Esophagus (tissue), 2 donors: ENCODE results near the gene ATG4D. TPM values are rescaled to one million over a fixed set of nuclear protein-coding genes. Genes with fewer than 3 reads are reported as not detected.
A peak's percentile ranks its signal among the peaks of the same experiment; 100 is the strongest.

ENCODE experiments used
- H3K27ac ChIP-seq, 2 donors: one replicate each; pipeline ENCODE4 v1.5.1; 2013; ENCODE audit warnings: low read depth in 2 of 2, mild to moderate bottlenecking in 2 of 2, inconsistent platforms in 1 of 2, low read length in 1 of 2, moderate library complexity in 1 of 2
- H3K27me3 ChIP-seq, 2 donors: one replicate each; pipeline ENCODE4 v1.6.1; 2013; ENCODE audit warnings: low read length in 2 of 2, control low read depth in 1 of 2, mild to moderate bottlenecking in 1 of 2; ENCODE audit not compliant: insufficient read depth in 2 of 2, control insufficient read depth in 1 of 2
- H3K36me3 ChIP-seq, 2 donors: one replicate each; pipeline ENCODE4 v1.6.1; 2013; ENCODE audit warnings: low read length in 1 of 2; ENCODE audit not compliant: control insufficient read depth in 2 of 2, insufficient read depth in 2 of 2
- H3K4me1 ChIP-seq, 2 donors: one replicate each; pipeline ENCODE4 v1.6.1; 2013; ENCODE audit warnings: low read length in 1 of 2; ENCODE audit not compliant: control insufficient read depth in 2 of 2, insufficient read depth in 2 of 2
- H3K4me3 ChIP-seq, 2 donors: one replicate each; pipeline ENCODE4 v1.5.1; 2013; ENCODE audit warnings: low read length in 2 of 2, mild to moderate bottlenecking in 2 of 2, low read depth in 1 of 2, moderate library complexity in 1 of 2
- H3K9me3 ChIP-seq, 2 donors: one replicate each; pipeline ENCODE4 v1.6.1; 2013; ENCODE audit warnings: mild to moderate bottlenecking in 2 of 2, low read depth in 1 of 2, low read length in 1 of 2, moderate library complexity in 1 of 2; ENCODE audit not compliant: control insufficient read depth in 2 of 2, insufficient read depth in 1 of 2
- WGBS, 2 donors: extraction: QIAGEN DNeasy Blood & Tissue Kit; methylation state at CpG; one replicate each; pipeline ENCODE4 v1.1.7; 2013; 5-methylcytosine and 5-hydroxymethylcytosine counted together
- polyA plus RNA-seq, 2 donors: library from polyadenylated mRNA; stranded (reverse); fragments of 200-250 nt; gene quantifications; one replicate each; pipeline ENCODE4 v1.2.3, GENCODE V29; 2013
- donor health status: healthy with polysubstance abuse.
- donor health status: Bipolar disorder and iron deficiency.

ATG4D gene
- polyA plus RNA-seq, 2 donors = 43.9 to 53.6 TPM

- 87 to 88% methylated on average over 16 of the region's 16 CpGs for WGBS, 2 donors
- peaks cover 4 to 5% of the 10 kb centered on the region in 2 donors for H3K4me1 ChIP-seq
These were observed 35.7 kb upstream of the ATG4D start for GRCh38 chr19:10508036-10508435.

DNA sequence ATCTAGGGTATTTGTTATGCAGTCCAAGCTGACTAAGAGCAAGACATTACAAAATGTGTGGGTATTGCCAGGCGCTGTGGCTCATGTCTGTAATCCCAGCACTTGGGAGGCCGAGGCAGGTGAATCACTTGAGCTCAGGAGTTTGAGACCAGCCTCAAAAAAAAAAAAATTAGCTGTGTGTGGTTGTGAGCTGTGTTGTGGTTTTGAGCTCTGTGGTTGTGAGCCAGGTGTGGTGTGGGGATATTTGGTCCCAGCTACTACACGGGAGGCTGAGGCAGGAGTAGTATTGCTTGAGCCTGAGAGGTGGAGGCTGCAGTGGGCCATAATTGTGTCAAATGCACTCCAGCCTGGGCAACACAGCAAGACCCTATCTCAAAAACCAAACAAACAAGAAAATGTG is 35.0 kb upstream of the ATG4D start:
- H3K9me3 ChIP-seq = no peaks in the 10 kb centered on the region
- peak overlapping the region in 1 of 2 donors; percentile 7 for H3K27ac ChIP-seq
- no peak overlapping the region for H3K4me3 ChIP-seq
- peaks cover 0 to under 1% of the 10 kb centered on the region in 2 donors for H3K36me3 ChIP-seq
- peaks cover 4 to 5% of the 10 kb centered on the region in 2 donors for H3K4me1 ChIP-seq
- WGBS, 2 donors = 57 to 68% methylated on average over 3 of the region's 3 CpGs
- H3K27me3 ChIP-seq = no peaks in the 10 kb centered on the region

More at GRCh38 chr19:10508036-10508435, 35.7 kb upstream of the ATG4D start:
- Histone ChIP-seq H3K27ac (no peak overlapping the region), H3K36me3 (no peaks in the 10 kb centered on the region), H3K27me3 (no peaks in the 10 kb centered on the region), H3K9me3 (no peaks in the 10 kb centered on the region), H3K4me3 (no peak overlapping the region)

DNA sequence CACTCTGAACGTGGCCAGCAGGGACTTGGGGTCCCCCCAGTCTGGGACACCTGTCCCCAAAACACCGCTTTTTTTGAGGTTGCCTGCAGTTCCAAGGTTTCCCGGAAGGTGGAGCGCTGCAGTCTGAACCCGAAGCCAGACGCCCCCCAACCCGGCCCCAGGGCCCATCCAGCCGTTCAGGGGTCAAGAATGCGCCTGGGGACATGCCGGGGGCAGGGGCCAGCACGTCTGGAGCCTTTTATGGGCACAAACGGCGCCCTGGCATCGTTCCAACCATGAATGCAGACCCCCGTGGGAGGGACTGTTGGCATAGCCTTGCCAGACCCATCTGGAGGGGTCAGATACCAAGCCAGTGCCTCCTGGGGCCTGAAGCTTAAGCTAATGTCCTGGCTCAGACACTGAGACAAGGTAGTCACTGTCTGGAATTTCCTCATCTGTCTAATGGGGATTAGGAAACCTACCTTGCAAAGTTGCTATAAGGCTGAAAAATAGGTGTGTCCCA is 33.4 kb upstream of the ATG4D start:
- H3K36me3 ChIP-seq = peaks cover 0 to 9% of the 10 kb centered on the region in 2 donors
- peaks cover 0 to 4% of the 10 kb centered on the region in 2 donors for H3K9me3 ChIP-seq
- H3K27ac ChIP-seq = peak overlapping the region; percentile 82 to 84
- peaks cover 4 to 18% of the 10 kb centered on the region in 2 donors for H3K4me1 ChIP-seq
- peaks cover 0 to 5% of the 10 kb centered on the region in 2 donors for H3K27me3 ChIP-seq
- 7 to 13% methylated on average over 15 of the region's 15 CpGs for WGBS, 2 donors
- H3K4me3 ChIP-seq = no peak overlapping the region

DNA sequence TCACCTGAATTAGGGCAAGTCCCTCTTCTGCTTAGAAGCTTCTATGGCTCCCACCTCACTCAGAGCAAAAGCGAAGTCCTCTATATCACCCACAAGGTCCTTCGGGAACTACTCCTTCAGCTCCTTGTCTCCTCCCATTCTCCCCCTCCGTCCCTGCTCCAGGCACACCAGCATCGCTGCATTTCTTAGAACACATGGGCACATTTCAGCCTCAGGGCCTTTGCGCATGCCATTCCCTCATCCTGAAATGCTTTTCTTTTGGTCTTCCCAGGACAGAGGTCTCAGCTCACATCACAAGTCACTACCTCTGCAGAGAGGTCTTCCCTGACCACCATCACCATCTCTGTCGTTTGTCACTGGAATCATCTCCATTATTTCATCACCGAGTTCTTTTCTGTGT is 30.5 kb upstream of the ATG4D start:
- H3K4me1 ChIP-seq = peaks cover 4 to 23% of the 10 kb centered on the region in 2 donors
- whole genome bisulfite sequencing, 2 donors = 80 to 81% methylated on average over 7 of the region's 7 CpGs
- H3K27me3 ChIP-seq = peaks cover 0 to 5% of the 10 kb centered on the region in 2 donors

GRCh38 chr19:10514211-10515145 is 29.2 kb upstream of the ATG4D start:
- peaks cover 0 to 9% of the 10 kb centered on the region in 2 donors for H3K36me3 ChIP-seq
- peaks cover 0 to 5% of the 10 kb centered on the region in 2 donors for H3K27me3 ChIP-seq
- H3K4me3 ChIP-seq = peak overlapping the region; percentile 5 to 16
- H3K27ac ChIP-seq = no peak overlapping the region
- H3K9me3 ChIP-seq = peaks cover 0 to 4% of the 10 kb centered on the region in 2 donors
- H3K4me1 ChIP-seq = peaks cover 8 to 32% of the 10 kb centered on the region in 2 donors
- 26 to 35% methylated on average over 107 of the region's 107 CpGs for WGBS, 2 donors

More for the DNA sequence above, 30.5 kb upstream of the ATG4D start:
- peaks cover 0 to 9% of the 10 kb centered on the region in 2 donors for H3K36me3 ChIP-seq
- H3K4me3 ChIP-seq = no peak overlapping the region
- peaks cover 0 to 4% of the 10 kb centered on the region in 2 donors for H3K9me3 ChIP-seq
- no peak overlapping the region for H3K27ac ChIP-seq

DNA sequence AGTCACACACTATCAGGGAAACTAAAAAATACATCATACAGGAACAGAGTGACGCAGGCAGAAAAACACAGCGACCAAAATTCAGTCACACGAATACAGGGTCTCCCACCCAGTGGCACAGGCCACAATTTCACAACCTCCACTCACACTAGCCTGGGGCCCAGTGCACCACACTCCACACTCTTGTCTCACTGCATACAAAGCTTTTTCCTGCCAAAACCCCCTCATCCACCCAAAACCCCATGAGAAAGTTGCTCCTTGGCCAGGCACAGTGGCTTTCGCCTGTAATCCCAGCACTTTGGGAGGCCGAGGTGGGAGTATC is 27.7 kb upstream of the ATG4D start:
- Histone ChIP-seq H3K4me3 (peak overlapping the region; percentile 21 to 55), H3K36me3 (peaks cover 0 to 9% of the 10 kb centered on the region in 2 donors), H3K27ac (peak overlapping the region in 1 of 2 donors; percentile 56), H3K4me1 (peaks cover 4 to 27% of the 10 kb centered on the region in 2 donors), H3K9me3 (peaks cover 0 to 4% of the 10 kb centered on the region in 2 donors), H3K27me3 (peaks cover 0 to 5% of the 10 kb centered on the region in 2 donors)
- 59 to 78% methylated on average over 5 of the region's 5 CpGs for WGBS, 2 donors

DNA sequence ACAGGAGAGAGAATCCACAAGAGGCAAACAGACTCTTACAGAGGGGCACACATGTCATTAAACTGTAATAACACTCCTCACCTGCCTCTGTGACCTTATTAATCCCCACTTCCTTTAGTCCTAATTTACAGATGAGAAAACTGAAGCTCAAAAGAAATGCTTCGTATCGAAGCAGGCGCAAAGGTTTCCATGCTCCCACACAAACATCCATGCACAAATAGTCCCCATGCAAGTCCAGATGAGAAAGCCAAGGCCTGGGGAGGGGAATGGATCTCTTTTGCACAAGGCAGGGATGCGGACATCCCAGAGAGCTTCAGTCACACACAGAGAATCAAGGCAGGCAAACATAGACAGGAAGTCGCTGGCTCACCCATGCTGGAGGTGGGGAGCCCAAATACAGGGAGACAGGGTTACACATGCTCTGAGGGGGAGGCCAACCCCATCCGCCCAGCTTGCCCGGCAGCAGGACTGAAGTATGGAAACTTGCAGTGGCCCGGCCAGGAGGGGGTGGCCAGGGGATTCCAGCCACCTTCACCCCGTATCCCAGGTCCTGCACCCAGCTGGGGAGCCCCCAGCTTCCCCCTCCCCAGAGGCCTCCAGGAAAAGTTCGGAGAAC is 26.9 kb upstream of the ATG4D start:
- Histone ChIP-seq H3K9me3 (peaks cover 0 to 4% of the 10 kb centered on the region in 2 donors), H3K4me1 (peaks cover 4 to 29% of the 10 kb centered on the region in 2 donors), H3K27me3 (peaks cover 0 to 5% of the 10 kb centered on the region in 2 donors), H3K36me3 (peaks cover 0 to 9% of the 10 kb centered on the region in 2 donors), H3K27ac (peak overlapping the region; percentile 87 to 88), H3K4me3 (peak overlapping the region; percentile 55 to 67)
- WGBS, 2 donors = 29 to 36% methylated on average over 10 of the region's 10 CpGs

DNA sequence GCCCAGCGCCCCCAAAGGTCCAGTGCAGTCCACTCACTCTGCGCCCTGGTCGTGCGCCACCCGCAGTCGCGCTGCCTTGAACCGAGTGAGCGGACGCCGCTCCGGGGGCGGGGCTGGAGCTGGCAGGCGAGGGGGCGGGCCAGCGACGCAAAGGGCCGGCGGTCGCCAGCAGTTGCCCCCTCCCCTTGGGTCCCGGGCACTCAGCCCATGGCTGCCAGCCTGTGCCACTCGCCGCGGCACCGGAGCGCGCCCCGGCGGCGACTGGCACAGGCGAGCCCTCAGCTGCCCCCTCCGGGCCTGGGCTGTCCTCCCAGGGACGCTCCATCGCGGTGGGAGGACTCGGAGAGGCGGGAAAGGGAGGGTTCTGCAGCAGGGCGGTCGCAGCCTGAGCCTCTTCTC is 26.3 kb upstream of the ATG4D start, which contains the start of gene S1PR5:
Gene S1PR5, minus strand, starts transcription at position 87 of the 399 bp plus-strand sequence. CDS start 2,436 bp downstream, outside the sequence.
- Histone ChIP-seq H3K4me3 (peak within 1 kb of the TSS; percentile 55 to 67), H3K4me1 (peaks cover 4 to 30% of the 10 kb centered on the region in 2 donors), H3K27me3 (peaks cover 0 to 5% of the 10 kb centered on the region in 2 donors), H3K9me3 (peaks cover 0 to 4% of the 10 kb centered on the region in 2 donors), H3K36me3 (peaks cover 0 to 9% of the 10 kb centered on the region in 2 donors), H3K27ac (peak within 1 kb of the TSS; percentile 87 to 88)
- 1% methylated on average over 33 to 39 of the region's 39 CpGs for WGBS, 2 donors

DNA sequence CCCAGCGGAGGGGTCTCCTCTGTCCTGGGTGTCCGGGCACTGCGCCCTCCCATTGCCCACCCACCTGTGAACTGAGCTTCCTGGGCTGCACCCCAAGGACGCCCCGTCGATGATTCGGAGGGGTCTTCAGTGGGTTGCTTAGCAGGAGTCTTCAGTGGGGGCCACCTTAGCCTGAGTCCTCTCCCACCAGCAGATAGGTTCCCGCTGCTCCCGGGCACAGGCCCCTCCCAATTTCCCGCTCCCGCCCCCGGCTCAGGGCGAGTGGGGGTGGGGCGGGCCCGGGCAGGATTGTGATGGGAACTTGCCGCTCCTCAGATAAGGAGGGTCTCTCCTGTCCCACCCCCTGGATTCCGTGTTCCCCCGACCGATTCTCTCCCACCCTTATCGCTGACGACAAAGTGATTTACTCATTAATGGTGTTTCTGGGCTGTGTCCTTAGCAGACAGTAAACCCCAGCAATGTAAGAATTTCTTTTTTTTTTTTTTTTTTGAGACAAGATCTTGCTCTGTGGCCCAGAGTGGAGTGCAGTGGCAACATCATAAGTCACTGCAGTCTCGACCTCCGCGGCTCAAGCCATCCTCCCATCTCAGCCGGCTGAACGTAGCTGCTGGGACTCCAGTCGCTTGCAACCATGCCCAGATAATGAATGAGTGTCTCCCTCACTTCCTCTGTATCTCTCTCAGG is 25.8 kb upstream of the ATG4D start:
- Histone ChIP-seq H3K4me1 (peaks cover 4 to 30% of the 10 kb centered on the region in 2 donors), H3K4me3 (peak overlapping the region; percentile 55 to 67), H3K36me3 (peaks cover 0 to 9% of the 10 kb centered on the region in 2 donors), H3K27ac (peak overlapping the region; percentile 87 to 88), H3K27me3 (peaks cover 0 to 5% of the 10 kb centered on the region in 2 donors), H3K9me3 (peaks cover 0 to 4% of the 10 kb centered on the region in 2 donors)
- WGBS, 2 donors = 1% methylated on average over 23 to 27 of the region's 27 CpGs
